GM12878 (cell line): ENCODE results near the gene SLC44A4. TPM values are rescaled to one million over a fixed set of nuclear protein-coding genes. Genes with fewer than 3 reads are reported as not detected.

Experiments used
- BACH1 ChIP-seq: fragments of 450-650 bp; IDR thresholded peaks from 2 replicates; pipeline ENCODE4 v1.6.1; 2017; ENCODE audit warnings: mild to moderate bottlenecking, borderline replicate concordance
- E2F4 ChIP-seq: IDR thresholded peaks from 2 replicates; pipeline ENCODE4 v1.6.1; 2012; ENCODE audit warnings: low read depth, low read length, improper control_type of control experiment
- ESRRA ChIP-seq: IDR thresholded peaks from 2 replicates; pipeline ENCODE4 v1.6.1; 2012; ENCODE audit warnings: mild to moderate bottlenecking, low read length, improper control_type of control experiment
- ETV6 ChIP-seq, 2 experiments: fragments of 450-650 bp in 1 of 2; IDR thresholded peaks in 1 of 2; conservative IDR thresholded peaks in 1 of 2; 2 replicates each; pipeline ENCODE4 v1.6.1; 2014; ENCODE audit warnings: antibody characterized with exemption in 1 of 2, borderline replicate concordance in 1 of 2, low read depth in 1 of 2, mild to moderate bottlenecking in 1 of 2, moderate library complexity in 1 of 2
- FOXM1 ChIP-seq: IDR thresholded peaks from 2 replicates; pipeline ENCODE4 v1.6.1; 2012; ENCODE audit warnings: low read depth, mild to moderate bottlenecking, inconsistent platforms, low read length, moderate library complexity
- HDAC2 ChIP-seq: fragments of 200-600 bp; sonication (generic); IDR thresholded peaks from 2 replicates; pipeline ENCODE4 v1.6.1; 2017
- HDAC6 ChIP-seq: fragments of 200-600 bp; sonication (generic); IDR thresholded peaks from one replicate; pipeline ENCODE4 v1.8.0; 2017; ENCODE audit warnings: antibody characterized with exemption; ENCODE audit not compliant: unreplicated experiment
- JUNB ChIP-seq: IDR thresholded peaks from 2 replicates; pipeline ENCODE4 v1.6.1; 2016; ENCODE audit warnings: antibody characterized with exemption, mild to moderate bottlenecking
- MEF2B ChIP-seq: fragments of 450-650 bp; IDR thresholded peaks from 2 replicates; pipeline ENCODE4 v1.6.1; 2018; ENCODE audit warnings: mild to moderate bottlenecking, moderate library complexity; ENCODE audit not compliant: partially characterized antibody, poor library complexity, severe bottlenecking
- MTA3 ChIP-seq: IDR thresholded peaks from 2 replicates; pipeline ENCODE4 v1.6.1; 2012; ENCODE audit warnings: low read length, inconsistent platforms, borderline replicate concordance
- NFYA ChIP-seq: IDR thresholded peaks from 2 replicates; pipeline ENCODE4 v1.6.1; 2011; ENCODE audit warnings: low read depth, mild to moderate bottlenecking, low read length, improper control_type of control experiment, borderline replicate concordance
- NR2C1 ChIP-seq: fragments of 450-650 bp; IDR thresholded peaks from 2 replicates; pipeline ENCODE4 v1.6.1; 2017; ENCODE audit warnings: antibody characterized with exemption, mild to moderate bottlenecking, moderate library complexity
- NRF1 ChIP-seq: conservative IDR thresholded peaks from 2 replicates; pipeline ENCODE4 v1.6.1; 2011; ENCODE audit warnings: mild to moderate bottlenecking, low read depth, low read length, improper control_type of control experiment
- PAX8 ChIP-seq: fragments of 450-650 bp; IDR thresholded peaks from 2 replicates; pipeline ENCODE4 v1.6.1; 2017; ENCODE audit warnings: mild to moderate bottlenecking, moderate library complexity
- SRF ChIP-seq, 2 experiments: IDR thresholded peaks; 2 replicates each; pipeline ENCODE4 v1.6.1; 2011; ENCODE audit warnings: low read depth in 2 of 2, low read length in 2 of 2, mild to moderate bottlenecking in 1 of 2, moderate library complexity in 1 of 2
- SUPT20H ChIP-seq: IDR thresholded peaks from 2 replicates; pipeline ENCODE4 v1.6.1; 2011; ENCODE audit warnings: low read depth, mild to moderate bottlenecking, low read length, moderate library complexity, borderline replicate concordance; ENCODE audit not compliant: control insufficient read depth
- SUZ12 ChIP-seq: fragments of 200-600 bp; sonication (generic); IDR thresholded peaks from one replicate; pipeline ENCODE4 v1.6.1; 2018; ENCODE audit warnings: antibody characterized with exemption, mild to moderate bottlenecking; ENCODE audit not compliant: unreplicated experiment
- ZNF207 ChIP-seq: fragments of 450-650 bp; IDR thresholded peaks from 2 replicates; pipeline ENCODE4 v1.6.1; 2014; ENCODE audit warnings: antibody characterized with exemption, mild to moderate bottlenecking, borderline replicate concordance
- ZNF384 ChIP-seq: IDR thresholded peaks from 2 replicates; pipeline ENCODE4 v1.6.1; 2012; ENCODE audit warnings: low read depth, mild to moderate bottlenecking, low read length, improper control_type of control experiment, borderline replicate concordance
- ZNF592 ChIP-seq: fragments of 450-650 bp; IDR thresholded peaks from 2 replicates; pipeline ENCODE4 v1.6.1; 2017; ENCODE audit warnings: mild to moderate bottlenecking, moderate library complexity
- ZNF622 ChIP-seq: fragments of 450-650 bp; IDR thresholded peaks from 2 replicates; pipeline ENCODE4 v1.6.1; 2017; ENCODE audit warnings: mild to moderate bottlenecking, inconsistent platforms
- polyA plus RNA-seq, 11 experiments: library from polyadenylated mRNA; depleted of rRNA in 4 of 11; unstranded in 6 of 11; stranded (reverse) in 5 of 11; fragments of >200 nt; fragmentation: Nextera tagmentation in 4 of 11; fragmentation: Illumina TruSeq in 1 of 11; extraction: Ambion mirVana in 4 of 11; extraction: Trizol in 1 of 11; gene quantifications; 1 replicate in 1 of 11; 2 replicates in 10 of 11; pipeline versions ENCODE4 v1.2.1 to v1.2.3, GENCODE V29; 2011 to 2016; ENCODE audit warnings: inconsistent platforms in 2 of 11, missing spikeins in 2 of 11, low read depth in 1 of 11
- total RNA-seq, 4 experiments: library from RNA; depleted of rRNA in 3 of 4; stranded (reverse); fragments of >200 nt in 3 of 4; fragmentation: Illumina TruSeq in 1 of 4; extraction: Trizol in 1 of 4; gene quantifications; 2 replicates each; pipeline versions ENCODE4 v1.2.1 to v1.2.3, GENCODE V29; 2013 to 2021
- TF ChIP-seq, protein P1 (sequence below): IDR thresholded peaks from 2 replicates; pipeline ENCODE4 v1.6.1; 2011; ENCODE audit warnings: low read depth, low read length, improper control_type of control experiment, borderline replicate concordance
- TF ChIP-seq, protein P2 (sequence below): fragments of 450-650 bp; IDR thresholded peaks from 2 replicates; pipeline ENCODE4 v1.6.1; 2017; ENCODE audit warnings: mild to moderate bottlenecking

Gene SLC44A4
- total and polyA plus RNA-seq, 10 of the 15 experiments (the other 5 are each of a cell fraction or from before 2014, with no cell fraction given) = 0.04 to 0.24 (median 0.15) TPM; not detected in 3

GRCh38 chr6:31827286-31828079 is 51.3 kb downstream of the SLC44A4 start, which contains the start of gene HSPA1B (continued):
- TF ChIP-seq E2F4 (no peak), ZNF592 (no peak), SUPT20H (no peak), JUNB (no peak), BACH1 (peak; percentile 78; the same call in 1 of the 2 replicates), HDAC6 (no peak), SRF (IDR thresholded peaks at IDR 0.05; ENCODE audit: low read depth in 2 of 2, low read length in 2 of 2) (no peak), NFYA (no peak), HDAC2 (no peak), PAX8 (no peak), SUZ12 (no peak), NR2C1 (no peak), ZNF622 (no peak), MEF2B (no peak), MTA3 (no peak), ETV6 (conservative IDR thresholded peaks at IDR 0.05 in 1 of 2, IDR thresholded peaks at IDR 0.05 in 1 of 2; ENCODE audit: borderline replicate concordance in 1 of 2, low read depth in 1 of 2) (no peak), FOXM1 (no peak), ESRRA (no peak), ZNF207 (no peak), NRF1 (no peak), ZNF384 (no peak)
- TF ChIP-seq, protein P1, sequence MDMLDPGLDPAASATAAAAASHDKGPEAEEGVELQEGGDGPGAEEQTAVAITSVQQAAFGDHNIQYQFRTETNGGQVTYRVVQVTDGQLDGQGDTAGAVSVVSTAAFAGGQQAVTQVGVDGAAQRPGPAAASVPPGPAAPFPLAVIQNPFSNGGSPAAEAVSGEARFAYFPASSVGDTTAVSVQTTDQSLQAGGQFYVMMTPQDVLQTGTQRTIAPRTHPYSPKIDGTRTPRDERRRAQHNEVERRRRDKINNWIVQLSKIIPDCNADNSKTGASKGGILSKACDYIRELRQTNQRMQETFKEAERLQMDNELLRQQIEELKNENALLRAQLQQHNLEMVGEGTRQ = no peak
- TF ChIP-seq, protein P2, sequence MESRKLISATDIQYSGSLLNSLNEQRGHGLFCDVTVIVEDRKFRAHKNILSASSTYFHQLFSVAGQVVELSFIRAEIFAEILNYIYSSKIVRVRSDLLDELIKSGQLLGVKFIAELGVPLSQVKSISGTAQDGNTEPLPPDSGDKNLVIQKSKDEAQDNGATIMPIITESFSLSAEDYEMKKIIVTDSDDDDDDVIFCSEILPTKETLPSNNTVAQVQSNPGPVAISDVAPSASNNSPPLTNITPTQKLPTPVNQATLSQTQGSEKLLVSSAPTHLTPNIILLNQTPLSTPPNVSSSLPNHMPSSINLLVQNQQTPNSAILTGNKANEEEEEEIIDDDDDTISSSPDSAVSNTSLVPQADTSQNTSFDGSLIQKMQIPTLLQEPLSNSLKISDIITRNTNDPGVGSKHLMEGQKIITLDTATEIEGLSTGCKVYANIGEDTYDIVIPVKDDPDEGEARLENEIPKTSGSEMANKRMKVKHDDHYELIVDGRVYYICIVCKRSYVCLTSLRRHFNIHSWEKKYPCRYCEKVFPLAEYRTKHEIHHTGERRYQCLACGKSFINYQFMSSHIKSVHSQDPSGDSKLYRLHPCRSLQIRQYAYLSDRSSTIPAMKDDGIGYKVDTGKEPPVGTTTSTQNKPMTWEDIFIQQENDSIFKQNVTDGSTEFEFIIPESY = no peak
